CD14-positive monocyte (primary cell): Measurements from ENCODE around the gene MAPRE2. TPM values are rescaled to one million over a fixed set of nuclear protein-coding genes. Genes with fewer than 3 reads are reported as not detected.

Experiments
- DNase-seq, 3 donors: peaks; one replicate each; pipeline ENCODE4 v3.0.0-alpha.2; 2011 to 2022
- H2AFZ ChIP-seq: 2 replicates; pipeline ENCODE4 v1.6.0; 2012; ENCODE audit warnings: mild to moderate bottlenecking, low read depth, low read length, inconsistent platforms; ENCODE audit not compliant: insufficient read depth, poor library complexity, severe bottlenecking
- H3K27ac ChIP-seq, 2 donors: 1 replicate in 1 of 2; 2 replicates in 1 of 2; pipeline ENCODE4 v1.5.1; 2012 to 2013; ENCODE audit warnings: low read length in 2 of 2, control low read depth in 1 of 2, inconsistent platforms in 1 of 2, low read depth in 1 of 2, mild to moderate bottlenecking in 1 of 2
- H3K27me3 ChIP-seq, 2 donors: one replicate each; pipeline versions ENCODE4 v1.6.0 to v1.6.1; 2011 to 2013; ENCODE audit warnings: low read length in 2 of 2; ENCODE audit not compliant: control insufficient read depth in 2 of 2, insufficient read depth in 2 of 2
- H3K36me3 ChIP-seq, 2 donors: replicated peaks in 1 of 2; 1 replicate in 1 of 2; 2 replicates in 1 of 2; pipeline versions ENCODE4 v1.5.1 to v1.6.1; 2012 to 2013; ENCODE audit warnings: low read length in 2 of 2, control low read depth in 1 of 2, inconsistent platforms in 1 of 2, mild to moderate bottlenecking in 1 of 2; ENCODE audit not compliant: insufficient read depth in 2 of 2, control insufficient read depth in 1 of 2
- H3K4me1 ChIP-seq, 2 donors: 1 replicate in 1 of 2; 2 replicates in 1 of 2; pipeline versions ENCODE4 v1.5.1 to v1.6.1; 2012 to 2013; ENCODE audit warnings: low read length in 2 of 2, control low read depth in 1 of 2, inconsistent platforms in 1 of 2, mild to moderate bottlenecking in 1 of 2, moderate library complexity in 1 of 2; ENCODE audit not compliant: insufficient read depth in 2 of 2, control insufficient read depth in 1 of 2
- H3K4me2 ChIP-seq: replicated peaks from 2 replicates; pipeline ENCODE3; 2012; ENCODE audit warnings: low read length, moderate library complexity, mild to moderate bottlenecking; ENCODE audit not compliant: poor library complexity, severe bottlenecking; ENCODE audit errors: extremely low read depth
- H3K4me3 ChIP-seq, 3 experiments: fragments of 200-600 bp in 1 of 3; sonication (generic) in 1 of 3; replicated peaks in 1 of 3; 1 replicate in 2 of 3; 2 replicates in 1 of 3; pipeline ENCODE4 v1.5.1; 2011 to 2013; ENCODE audit warnings: low read length in 3 of 3, mild to moderate bottlenecking in 3 of 3, control low read depth in 2 of 3, low read depth in 2 of 3, inconsistent platforms in 1 of 3, moderate library complexity in 1 of 3
- H3K79me2 ChIP-seq: 2 replicates; pipeline ENCODE4 v1.6.0; 2012; ENCODE audit warnings: mild to moderate bottlenecking, control low read depth, inconsistent platforms, low read length, moderate library complexity; ENCODE audit not compliant: insufficient read depth
- H3K9ac ChIP-seq: 2 replicates; pipeline ENCODE4 v1.6.0; 2017; ENCODE audit warnings: low read length, mild to moderate bottlenecking; ENCODE audit not compliant: insufficient read depth, poor library complexity, severe bottlenecking
- H3K9me3 ChIP-seq, 2 donors: replicated peaks in 1 of 2; 1 replicate in 1 of 2; 2 replicates in 1 of 2; pipeline versions ENCODE4 v1.5.1 to v1.6.1; 2012 to 2013; ENCODE audit warnings: low read length in 2 of 2, control low read depth in 1 of 2; ENCODE audit not compliant: control insufficient read depth in 1 of 2, insufficient read depth in 1 of 2
- H4K20me1 ChIP-seq: 2 replicates; pipeline ENCODE4 v1.6.0; 2012; ENCODE audit warnings: mild to moderate bottlenecking, low read length, control low read depth, moderate library complexity; ENCODE audit not compliant: insufficient read depth
- H3K27ac Mint-ChIP-seq, 7 donors: one replicate each; pipeline ENCODE4 v1.8.0; 2020; ENCODE audit warnings: mild to moderate bottlenecking in 7 of 7, mixed read lengths in 7 of 7, moderate library complexity in 6 of 7, inconsistent platforms in 2 of 7
- H3K27me3 Mint-ChIP-seq, 3 donors: one replicate each; pipeline ENCODE4 v1.8.0; 2021 to 2022; ENCODE audit warnings: low read depth in 3 of 3, mild to moderate bottlenecking in 3 of 3, mixed read lengths in 3 of 3, moderate library complexity in 3 of 3, inconsistent platforms in 1 of 3
- H3K36me3 Mint-ChIP-seq, 2 donors: one replicate each; pipeline ENCODE4 v1.8.0; 2020; ENCODE audit warnings: mixed read lengths in 2 of 2, inconsistent platforms in 1 of 2, mild to moderate bottlenecking in 1 of 2
- H3K4me1 Mint-ChIP-seq: one replicate; pipeline ENCODE4 v1.8.0; 2020; ENCODE audit warnings: mild to moderate bottlenecking, mixed read lengths
- H3K4me3 Mint-ChIP-seq, 2 donors: one replicate each; pipeline ENCODE4 v1.8.0; 2020; ENCODE audit warnings: mild to moderate bottlenecking in 2 of 2, mixed read lengths in 2 of 2, moderate library complexity in 1 of 2
- H3K9me3 Mint-ChIP-seq, 7 donors: one replicate each; pipeline ENCODE4 v1.8.0; 2020 to 2022; ENCODE audit warnings: mixed read lengths in 7 of 7, mild to moderate bottlenecking in 6 of 7, moderate library complexity in 6 of 7, inconsistent platforms in 2 of 7
- WGBS: methylation state at CpG from one replicate; pipeline ENCODE4 v1.1.5; 2013; ENCODE audit warnings: missing lambda C conversion rate; ENCODE audit not compliant: insufficient coverage; 5-methylcytosine and 5-hydroxymethylcytosine counted together
- intact Hi-C, 2 donors: fragments of 100-400 bp; cut with micrococcal nuclease; formaldehyde crosslinking; loops; one replicate each; pipeline versions ENCODE4 v1.15.0 to v1.15.1; 2023
- polyA plus RNA-seq, 3 donors: library from polyadenylated mRNA; depleted of rRNA in 1 of 3; unstranded in 2 of 3; stranded (reverse) in 1 of 3; fragments of 300-500 nt in 2 of 3; fragments of >200 nt in 1 of 3; fragmentation: Illumina TruSeq in 2 of 3; gene quantifications; 1 replicate in 2 of 3; 2 replicates in 1 of 3; pipeline ENCODE4 v1.2.3, GENCODE V29; 2012 to 2021
- TF ChIP-seq, protein P1 (sequence below): fragments of 200-600 bp; IDR thresholded peaks from one replicate; pipeline ENCODE4 v1.8.0; 2022; ENCODE audit warnings: antibody characterized with exemption, mild to moderate bottlenecking

MAPRE2 gene
- polyA plus RNA-seq, 3 donors = 22.0 to 48.1 (median 37.1) TPM

- Histone ChIP-seq H2AFZ (no peak overlapping the region), H3K4me3 (no peak overlapping the region), H3K4me1 (no peaks in the 10 kb centered on the region), H4K20me1 (peaks cover 30% of the 10 kb centered on the region), H3K9me3 (peaks cover 8 to 15% of the 10 kb centered on the region in 2 donors), H3K4me2 (no peak overlapping the region), H3K27me3 (no peaks in the 10 kb centered on the region), H3K36me3 (no peaks in the 10 kb centered on the region), H3K27ac (no peak overlapping the region), H3K9ac (no peak overlapping the region), H3K79me2 (no peaks in the 10 kb centered on the region)
- peaks cover 10 to 20% of the 10 kb centered on the region in 2 donors for H3K36me3 Mint-ChIP-seq
- TF ChIP-seq, protein P1, sequence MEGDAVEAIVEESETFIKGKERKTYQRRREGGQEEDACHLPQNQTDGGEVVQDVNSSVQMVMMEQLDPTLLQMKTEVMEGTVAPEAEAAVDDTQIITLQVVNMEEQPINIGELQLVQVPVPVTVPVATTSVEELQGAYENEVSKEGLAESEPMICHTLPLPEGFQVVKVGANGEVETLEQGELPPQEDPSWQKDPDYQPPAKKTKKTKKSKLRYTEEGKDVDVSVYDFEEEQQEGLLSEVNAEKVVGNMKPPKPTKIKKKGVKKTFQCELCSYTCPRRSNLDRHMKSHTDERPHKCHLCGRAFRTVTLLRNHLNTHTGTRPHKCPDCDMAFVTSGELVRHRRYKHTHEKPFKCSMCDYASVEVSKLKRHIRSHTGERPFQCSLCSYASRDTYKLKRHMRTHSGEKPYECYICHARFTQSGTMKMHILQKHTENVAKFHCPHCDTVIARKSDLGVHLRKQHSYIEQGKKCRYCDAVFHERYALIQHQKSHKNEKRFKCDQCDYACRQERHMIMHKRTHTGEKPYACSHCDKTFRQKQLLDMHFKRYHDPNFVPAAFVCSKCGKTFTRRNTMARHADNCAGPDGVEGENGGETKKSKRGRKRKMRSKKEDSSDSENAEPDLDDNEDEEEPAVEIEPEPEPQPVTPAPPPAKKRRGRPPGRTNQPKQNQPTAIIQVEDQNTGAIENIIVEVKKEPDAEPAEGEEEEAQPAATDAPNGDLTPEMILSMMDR = no peak
- H3K4me3 Mint-ChIP-seq = no peak overlapping the region
- intact Hi-C loops = no loop called here
- H3K27ac Mint-ChIP-seq = no peak overlapping the region
- peaks cover 12% of the 10 kb centered on the region for H3K4me1 Mint-ChIP-seq
- WGBS = no CpG with 5 or more reads among the region's 3 CpGs
- DNase-seq = no peak
- peaks cover 0 to 2% (median 0%) of the 10 kb centered on the region in 3 donors for H3K27me3 Mint-ChIP-seq
- H3K9me3 Mint-ChIP-seq = peaks cover 8 to 18% (median 10%) of the 10 kb centered on the region in 7 donors
Measured at GRCh38 chr18:35121038-35121437, 79.8 kb downstream of the MAPRE2 start.

GRCh38 chr18:35121531-35121930 lies 80.3 kb downstream of the MAPRE2 start:
- no peak for DNase-seq
- Mint-ChIP-seq H3K36me3 (peaks cover 9 to 21% of the 10 kb centered on the region in 2 donors), H3K4me3 (no peak overlapping the region), H3K27ac (peak overlapping the region in 1 of 7 donors; percentile 31), H3K27me3 (peaks cover 0 to 2% (median 0%) of the 10 kb centered on the region in 3 donors), H3K9me3 (peaks cover 8 to 18% (median 10%) of the 10 kb centered on the region in 7 donors), H3K4me1 (peaks cover 12% of the 10 kb centered on the region)
- H3K79me2 ChIP-seq = no peaks in the 10 kb centered on the region
- H3K4me3 ChIP-seq = no peak overlapping the region
- H3K36me3 ChIP-seq = peaks cover 0 to 3% of the 10 kb centered on the region in 2 donors
- TF ChIP-seq, protein P1 = no peak
- H3K9ac ChIP-seq = no peak overlapping the region
- no peak overlapping the region for H3K4me2 ChIP-seq
- H2AFZ ChIP-seq = no peak overlapping the region
- WGBS = no CpG with 5 or more reads among the region's 1 CpG
- H3K27ac ChIP-seq = no peak overlapping the region
- intact Hi-C loops = no loop called here
- H4K20me1 ChIP-seq = peaks cover 30% of the 10 kb centered on the region
- H3K27me3 ChIP-seq = no peaks in the 10 kb centered on the region
- H3K9me3 ChIP-seq = peaks cover 8 to 15% of the 10 kb centered on the region in 2 donors
- H3K4me1 ChIP-seq = no peaks in the 10 kb centered on the region
